Suprapubic skin (tissue), 3 donors: ENCODE data around the gene KIAA1671.

ENCODE experiments used
- CTCF ChIP-seq, 2 donors: fragments of 200-600 bp in 1 of 2; fragments of 450-650 bp in 1 of 2; sonication (generic) in 1 of 2; IDR thresholded peaks; one replicate each; pipeline ENCODE4 v1.5.1; 2016 to 2019; ENCODE audit warnings: antibody characterized with exemption in 2 of 2, mild to moderate bottlenecking in 1 of 2, moderate library complexity in 1 of 2
- EP300 ChIP-seq: sonication (generic); formaldehyde crosslinking; IDR thresholded peaks from one replicate; pipeline ENCODE4 v1.6.1; 2017; ENCODE audit warnings: antibody characterized with exemption
- POLR2A ChIP-seq, 2 donors: fragments of 450-650 bp; IDR thresholded peaks; one replicate each; pipeline ENCODE4 v1.6.1; 2017; ENCODE audit warnings: antibody characterized with exemption in 2 of 2, mild to moderate bottlenecking in 2 of 2, moderate library complexity in 2 of 2

DNA sequence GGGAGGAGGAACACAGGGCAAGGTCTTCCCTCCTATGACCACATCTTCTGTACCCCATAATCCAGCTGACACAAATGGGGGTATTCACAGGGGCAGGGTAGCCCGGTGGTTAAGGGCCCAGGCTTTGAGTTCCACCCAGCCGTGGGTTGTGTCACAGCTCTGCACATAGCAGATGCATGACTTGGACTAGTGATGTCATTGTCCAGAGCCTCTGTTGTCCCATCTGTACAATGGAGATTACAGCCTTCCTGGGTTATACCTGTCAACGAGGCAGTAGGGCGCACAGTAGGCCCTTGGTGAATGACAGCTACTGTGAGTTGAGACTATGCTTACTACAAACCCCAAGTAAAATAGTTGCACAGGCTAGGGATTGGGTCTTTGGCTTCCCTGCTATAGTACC lies 147.9 kb downstream of the KIAA1671 start:
- TF ChIP-seq POLR2A (IDR thresholded peaks at IDR 0.05) = no peak
- no peak for TF ChIP-seq CTCF (IDR thresholded peaks at IDR 0.05)
- no peak for TF ChIP-seq EP300
